Measurements from ENCODE around the gene TPH2.

GRCh38 chr12:72025524-72025923, 86.9 kb downstream of the TPH2 start:
- TF ChIP-seq EZH2 (IDR thresholded peaks at IDR 0.05; ENCODE audit: insufficient read depth, poor library complexity, severe bottlenecking) (no peak), EZH2phosphoT487 (IDR thresholded peaks at IDR 0.05; ENCODE audit: insufficient read depth, low read depth) (no peak)
